Measurements from ENCODE around the gene ART4. TPM values are rescaled to one million over a fixed set of nuclear protein-coding genes. Genes with fewer than 3 reads are reported as not detected.

Gene ART4, protein sequence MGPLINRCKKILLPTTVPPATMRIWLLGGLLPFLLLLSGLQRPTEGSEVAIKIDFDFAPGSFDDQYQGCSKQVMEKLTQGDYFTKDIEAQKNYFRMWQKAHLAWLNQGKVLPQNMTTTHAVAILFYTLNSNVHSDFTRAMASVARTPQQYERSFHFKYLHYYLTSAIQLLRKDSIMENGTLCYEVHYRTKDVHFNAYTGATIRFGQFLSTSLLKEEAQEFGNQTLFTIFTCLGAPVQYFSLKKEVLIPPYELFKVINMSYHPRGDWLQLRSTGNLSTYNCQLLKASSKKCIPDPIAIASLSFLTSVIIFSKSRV
- not detected for polyA plus RNA-seq

DNA sequence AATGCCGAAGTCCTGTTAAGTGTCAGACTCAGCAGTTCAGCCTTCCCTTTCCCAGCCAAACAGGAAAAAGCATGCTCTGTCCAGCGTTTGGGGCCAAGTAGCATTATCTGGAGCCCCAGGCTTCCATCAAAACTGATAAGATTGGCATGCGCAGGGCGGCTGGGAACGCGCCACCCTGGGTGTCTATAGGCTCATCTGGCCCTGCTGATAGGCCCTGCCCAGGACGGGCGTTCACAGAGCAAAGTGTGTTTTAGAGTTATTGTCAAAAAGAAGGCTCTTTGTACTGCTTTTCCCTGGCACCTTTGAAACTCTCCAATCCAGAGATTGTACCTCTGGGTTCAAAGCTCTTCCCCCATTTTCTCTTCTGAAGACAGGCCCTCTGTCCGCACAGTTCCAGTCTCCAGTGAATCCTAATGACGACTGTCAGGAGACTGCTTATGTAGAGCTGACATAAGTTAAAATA is at the start of gene ART4:
TSS of gene ART4 (minus strand) at position 102 of the 463 bp plus-strand sequence. CDS start 413 bp downstream, outside the sequence.
- Mint-ChIP-seq H3K36me3 (no peaks in the 10 kb centered on the region), H3K4me1 (no peaks in the 10 kb centered on the region), H3K27ac (no peak within 1 kb of the TSS), H3K9me3 (no peaks in the 10 kb centered on the region), H3K4me3 (no peak within 1 kb of the TSS), H3K27me3 (ENCODE audit: low read depth in 3 of 3) (peaks cover 2 to 8% (median 4%) of the 10 kb centered on the region in 3 donors)
- no peak for DNase-seq

DNA sequence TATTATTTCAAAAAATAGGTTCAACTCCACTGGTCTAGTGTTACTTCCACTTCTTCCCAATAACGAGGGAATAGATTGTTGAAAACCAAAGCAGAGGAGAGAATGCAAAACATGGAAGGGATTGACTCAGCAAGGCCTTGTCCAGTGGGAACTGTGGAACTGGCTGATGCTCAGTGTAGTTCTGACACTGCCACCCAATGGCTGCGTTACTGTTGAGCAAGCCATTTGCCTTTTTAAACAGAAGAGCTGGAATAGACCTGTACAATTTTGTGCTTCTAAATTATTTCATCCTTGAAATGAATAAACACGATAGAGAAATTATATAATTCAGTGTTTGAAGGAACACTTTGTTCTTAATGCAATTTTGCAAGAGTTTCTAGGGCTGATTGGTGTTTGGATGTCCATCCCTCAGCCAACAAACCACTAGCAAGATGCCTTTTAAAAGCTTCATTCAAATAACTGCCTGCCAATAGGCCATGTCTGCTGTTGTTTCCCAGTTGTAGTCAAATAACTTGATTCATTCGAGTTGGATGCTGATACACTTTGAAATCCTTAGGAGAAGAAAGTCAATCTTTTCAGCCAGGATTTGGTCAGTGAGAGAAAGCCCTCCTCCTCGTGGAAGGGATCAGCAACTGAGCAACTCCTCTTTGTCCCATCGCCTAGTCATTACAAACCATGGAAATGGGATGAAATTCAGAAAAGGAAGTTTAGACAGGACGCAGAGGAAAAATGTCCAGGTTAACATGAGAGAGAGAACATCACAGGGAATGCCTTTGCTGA is 49.6 kb upstream of the ART4 start:
- no peak for DNase-seq
- Mint-ChIP-seq H3K36me3 (no peaks in the 10 kb centered on the region), H3K27ac (no peak overlapping the region), H3K9me3 (no peaks in the 10 kb centered on the region), H3K4me1 (no peaks in the 10 kb centered on the region), H3K27me3 (ENCODE audit: low read depth in 3 of 3) (peaks cover 0 to 15% (median 2%) of the 10 kb centered on the region in 3 donors), H3K4me3 (no peak overlapping the region)

DNA sequence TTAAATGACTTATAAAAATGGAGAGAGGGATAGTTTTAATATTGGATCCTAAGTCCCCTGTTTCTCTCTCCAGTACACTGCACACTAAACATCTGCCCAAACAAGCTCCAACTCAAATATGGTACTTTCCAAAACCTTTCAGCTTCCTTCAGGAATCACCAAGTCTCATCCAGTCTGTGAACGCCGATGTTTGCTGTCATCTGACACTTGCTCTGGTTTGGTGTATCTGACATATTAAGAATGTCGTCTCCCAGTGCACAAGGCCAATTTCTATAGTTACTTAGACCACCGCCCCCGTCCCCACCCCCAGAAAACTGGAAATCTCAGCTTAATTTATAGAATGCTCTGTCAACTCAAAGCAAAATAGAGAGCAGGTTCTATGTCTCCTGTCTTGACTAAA is 47.4 kb upstream of the ART4 start:
- Mint-ChIP-seq H3K4me3 (no peak overlapping the region), H3K27ac (no peak overlapping the region), H3K36me3 (no peaks in the 10 kb centered on the region), H3K4me1 (peaks cover 11% of the 10 kb centered on the region in 2 donors), H3K27me3 (ENCODE audit: low read depth in 3 of 3) (peaks cover 4 to 30% (median 10%) of the 10 kb centered on the region in 3 donors), H3K9me3 (no peaks in the 10 kb centered on the region)
- no peak for DNase-seq

DNA sequence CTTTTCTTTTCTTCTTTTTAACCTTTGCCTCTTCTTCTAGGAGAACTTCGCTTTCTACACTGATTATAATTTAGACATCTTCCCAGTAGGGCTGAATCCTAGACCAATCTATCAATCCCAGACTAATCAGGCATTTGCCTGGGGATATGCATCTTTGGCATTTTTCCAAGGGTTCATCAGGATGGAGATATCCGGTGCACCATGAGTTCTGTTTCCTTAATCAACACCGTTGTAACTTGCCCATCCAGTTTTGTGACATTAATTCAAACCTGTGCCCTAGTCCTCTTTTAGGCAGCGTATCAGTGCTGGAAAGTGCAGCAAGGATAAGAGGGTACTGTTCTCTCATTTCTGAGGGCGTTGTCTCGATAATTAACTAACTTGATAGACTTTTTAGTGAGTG is 42.9 kb upstream of the ART4 start:
- DNase-seq: no peak
- H3K9me3 Mint-ChIP-seq: no peaks in the 10 kb centered on the region
- H3K27ac Mint-ChIP-seq: no peak overlapping the region
- H3K4me3 Mint-ChIP-seq: peak overlapping the region in 1 of 5 donors; percentile 5
- H3K4me1 Mint-ChIP-seq: peaks cover 24 to 29% of the 10 kb centered on the region in 2 donors
- H3K27me3 Mint-ChIP-seq (ENCODE audit: low read depth in 3 of 3): peaks cover 6 to 39% (median 17%) of the 10 kb centered on the region in 3 donors
- H3K36me3 Mint-ChIP-seq: no peaks in the 10 kb centered on the region

DNA sequence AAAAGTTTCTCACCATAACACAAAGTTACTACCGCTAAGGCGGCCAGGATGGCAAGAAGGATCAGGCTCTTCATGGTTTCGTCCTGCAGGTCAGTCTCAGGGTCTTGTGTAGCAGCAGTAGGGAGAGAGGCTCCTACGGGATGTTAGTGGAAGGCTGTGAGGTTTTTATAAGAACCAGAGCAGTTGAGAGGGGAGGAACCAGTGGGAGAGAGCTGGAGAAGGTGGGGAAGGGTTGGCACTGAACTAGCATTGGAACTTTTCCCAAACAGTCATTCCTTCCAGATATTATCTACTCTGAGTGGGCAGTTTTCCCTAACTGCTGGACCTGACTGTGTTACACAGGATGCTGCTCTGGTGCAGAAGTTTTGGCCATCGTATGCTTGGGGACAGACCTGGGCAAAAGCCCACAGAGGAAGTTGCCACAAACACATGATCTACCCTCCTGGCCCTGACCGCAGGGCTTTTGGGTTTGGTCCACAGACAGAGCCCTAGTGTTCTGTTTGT is 42.4 kb upstream of the ART4 start, which contains the start of gene MGP:
TSS of gene MGP (minus strand) at position 137 of the 504 bp plus-strand sequence. CDS start at position 74, 63 bp downstream.
- H3K27me3 Mint-ChIP-seq (ENCODE audit: low read depth in 3 of 3): peaks cover 6 to 39% (median 17%) of the 10 kb centered on the region in 3 donors
- H3K4me3 Mint-ChIP-seq: peak within 1 kb of the TSS; percentile 51 to 72 (median 59)
- H3K27ac Mint-ChIP-seq: peak within 1 kb of the TSS in 2 of 6 donors; percentile 52 to 53
- peaks cover 27 to 32% of the 10 kb centered on the region in 2 donors for H3K4me1 Mint-ChIP-seq
- no peaks in the 10 kb centered on the region for H3K9me3 Mint-ChIP-seq
- H3K36me3 Mint-ChIP-seq: no peaks in the 10 kb centered on the region
- peak; percentile 8 to 21 (median 13) for DNase-seq

DNA sequence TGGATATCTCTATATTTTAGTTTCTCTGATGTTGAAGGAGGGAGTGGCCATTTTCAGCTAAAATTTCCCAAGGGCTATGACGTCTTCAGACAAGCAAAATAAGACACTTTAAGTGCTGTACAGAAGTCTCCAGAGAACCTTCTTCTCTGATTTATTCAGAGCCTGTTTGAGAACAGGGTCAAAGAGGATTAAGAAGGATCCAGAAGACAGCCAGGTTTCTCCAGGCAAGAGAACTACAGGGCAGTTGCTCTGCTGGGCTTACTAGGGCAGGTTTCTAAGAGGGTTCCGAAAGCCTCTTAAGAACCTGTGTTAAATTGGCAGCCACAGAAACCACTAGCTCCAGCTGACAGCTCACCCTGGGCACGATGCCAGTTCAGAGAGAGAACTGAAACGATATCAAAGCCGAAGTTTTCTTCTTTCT is 41.1 kb upstream of the ART4 start:
- H3K27ac Mint-ChIP-seq: peak overlapping the region in 3 of 6 donors; percentile 52 to 67 (median 53)
- H3K4me1 Mint-ChIP-seq: peaks cover 27 to 34% of the 10 kb centered on the region in 2 donors
- no peaks in the 10 kb centered on the region for H3K36me3 Mint-ChIP-seq
- peaks cover 6 to 35% (median 17%) of the 10 kb centered on the region in 3 donors for H3K27me3 Mint-ChIP-seq (ENCODE audit: low read depth in 3 of 3)
- no peaks in the 10 kb centered on the region for H3K9me3 Mint-ChIP-seq
- DNase-seq: peak; percentile 73 to 84 (median 76)
- H3K4me3 Mint-ChIP-seq: peak overlapping the region; percentile 51 to 72 (median 59)

DNA sequence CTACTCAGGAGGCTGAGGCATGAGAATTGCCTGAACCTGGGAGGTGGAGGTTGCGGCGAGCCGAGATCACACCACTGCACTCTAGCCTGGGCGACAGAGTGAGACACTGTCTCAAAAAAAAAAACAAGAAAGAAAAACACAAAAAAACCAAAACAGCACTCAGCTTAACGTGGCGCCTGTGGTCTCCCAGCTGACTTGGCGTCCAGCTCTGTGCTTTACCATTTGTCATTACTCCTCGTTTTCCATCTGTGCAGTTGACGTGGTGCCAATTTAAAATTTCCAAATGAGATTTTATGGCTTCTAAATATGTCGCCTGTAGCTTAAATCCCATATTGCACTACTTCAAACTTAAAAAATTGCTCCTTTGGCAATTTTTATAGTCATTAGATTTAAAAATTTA is 40.4 kb upstream of the ART4 start:
- Mint-ChIP-seq H3K9me3 (no peaks in the 10 kb centered on the region), H3K36me3 (no peaks in the 10 kb centered on the region), H3K27me3 (ENCODE audit: low read depth in 3 of 3) (peaks cover 6 to 28% (median 17%) of the 10 kb centered on the region in 3 donors), H3K4me3 (no peak overlapping the region), H3K4me1 (peaks cover 27 to 34% of the 10 kb centered on the region in 2 donors), H3K27ac (no peak overlapping the region)
- DNase-seq: no peak

DNA sequence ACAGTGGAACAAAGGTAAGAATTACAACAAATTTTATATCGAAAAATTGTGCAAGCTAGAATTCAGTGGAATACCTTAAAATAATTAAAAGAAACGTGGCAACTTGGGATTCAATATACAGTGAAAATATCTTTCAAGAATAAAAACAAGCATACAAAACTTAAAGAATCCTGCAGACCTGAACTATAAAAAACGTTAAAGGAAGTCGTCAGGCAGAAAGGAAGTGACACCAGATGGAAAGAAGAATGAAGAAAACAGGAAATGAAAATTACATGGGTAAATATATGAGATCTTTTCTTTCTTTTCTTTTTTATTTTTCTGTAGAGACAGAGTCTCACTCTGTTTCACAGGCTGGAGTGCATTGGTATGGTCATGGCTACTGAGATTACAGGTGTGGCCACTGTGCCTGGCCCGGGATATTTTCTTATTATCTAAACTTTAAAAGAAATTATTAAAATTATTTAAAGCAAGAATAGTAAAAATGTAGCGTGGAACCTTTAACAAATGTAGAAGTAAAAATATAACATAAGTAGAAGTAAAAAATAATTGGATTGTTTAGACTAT is 37.6 kb upstream of the ART4 start:
- H3K9me3 Mint-ChIP-seq: no peaks in the 10 kb centered on the region
- H3K27me3 Mint-ChIP-seq (ENCODE audit: low read depth in 3 of 3): peaks cover 4 to 12% (median 7%) of the 10 kb centered on the region in 3 donors
- no peak for DNase-seq
- no peak overlapping the region for H3K4me3 Mint-ChIP-seq
- no peak overlapping the region for H3K27ac Mint-ChIP-seq
- no peaks in the 10 kb centered on the region for H3K36me3 Mint-ChIP-seq
- peaks cover 19 to 26% of the 10 kb centered on the region in 2 donors for H3K4me1 Mint-ChIP-seq

DNA sequence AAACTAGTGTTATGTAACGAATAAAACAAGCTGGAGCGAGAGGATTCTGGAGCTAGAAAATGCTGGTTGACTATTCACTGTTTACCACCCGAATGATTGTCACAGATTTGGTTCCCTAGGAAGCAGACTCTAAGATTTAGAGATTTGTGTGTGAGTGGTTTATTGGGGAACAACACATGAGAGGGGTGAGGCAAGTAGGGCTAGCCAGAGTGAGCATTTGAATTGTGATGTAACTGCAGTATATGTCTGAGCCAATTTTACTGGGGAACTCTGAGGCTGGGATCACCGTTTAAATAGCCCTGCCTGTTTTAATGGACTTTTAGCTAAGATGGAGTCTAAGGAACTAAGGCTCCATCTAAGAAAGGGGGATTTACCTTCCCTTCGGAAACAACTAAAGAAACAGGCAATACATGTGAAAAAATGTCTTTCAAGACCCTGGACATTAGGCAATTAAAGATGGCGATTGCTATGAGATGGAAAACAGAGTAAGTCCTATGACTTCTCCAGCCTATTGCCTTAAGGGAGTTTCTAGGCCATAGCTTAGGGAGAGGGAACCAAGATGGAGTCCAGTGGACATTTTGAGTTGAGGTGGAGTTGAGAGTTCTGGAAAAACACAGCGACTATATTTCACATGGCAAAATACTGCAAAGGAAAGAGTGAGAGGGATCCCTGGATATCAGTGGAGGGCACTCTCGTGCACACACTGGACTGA is 36.1 kb upstream of the ART4 start:
- no peak overlapping the region for H3K4me3 Mint-ChIP-seq
- H3K36me3 Mint-ChIP-seq: no peaks in the 10 kb centered on the region
- DNase-seq: no peak
- H3K9me3 Mint-ChIP-seq: no peaks in the 10 kb centered on the region
- peaks cover 6 to 10% of the 10 kb centered on the region in 2 donors for H3K4me1 Mint-ChIP-seq
- H3K27ac Mint-ChIP-seq: no peak overlapping the region
- H3K27me3 Mint-ChIP-seq (ENCODE audit: low read depth in 3 of 3): peaks cover 0 to 1% (median 0%) of the 10 kb centered on the region in 3 donors

DNA sequence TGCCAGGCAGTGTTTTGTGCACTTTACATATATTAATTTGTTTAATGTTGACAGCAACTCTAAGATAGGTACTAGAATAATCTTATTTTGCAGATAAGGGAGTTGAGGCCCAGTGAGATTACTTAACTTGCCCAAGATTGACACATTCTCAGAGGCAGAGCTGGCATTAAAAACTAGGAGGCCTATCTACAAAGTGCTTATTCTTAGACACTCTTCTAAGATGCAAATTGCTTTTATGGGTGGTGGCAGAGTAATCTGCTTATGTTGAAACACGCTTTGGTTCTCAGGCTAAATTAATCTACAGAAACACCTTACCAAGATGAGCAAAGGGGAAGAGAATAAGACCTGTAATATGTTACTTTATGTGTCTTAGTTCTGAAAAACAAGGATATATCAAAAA is 35.2 kb upstream of the ART4 start:
- H3K4me3 Mint-ChIP-seq: no peak overlapping the region
- peaks cover 4 to 6% of the 10 kb centered on the region in 2 donors for H3K4me1 Mint-ChIP-seq
- H3K36me3 Mint-ChIP-seq: no peaks in the 10 kb centered on the region
- DNase-seq: no peak
- no peak overlapping the region for H3K27ac Mint-ChIP-seq
- no peaks in the 10 kb centered on the region for H3K9me3 Mint-ChIP-seq
- no peaks in the 10 kb centered on the region for H3K27me3 Mint-ChIP-seq (ENCODE audit: low read depth in 3 of 3)

DNA sequence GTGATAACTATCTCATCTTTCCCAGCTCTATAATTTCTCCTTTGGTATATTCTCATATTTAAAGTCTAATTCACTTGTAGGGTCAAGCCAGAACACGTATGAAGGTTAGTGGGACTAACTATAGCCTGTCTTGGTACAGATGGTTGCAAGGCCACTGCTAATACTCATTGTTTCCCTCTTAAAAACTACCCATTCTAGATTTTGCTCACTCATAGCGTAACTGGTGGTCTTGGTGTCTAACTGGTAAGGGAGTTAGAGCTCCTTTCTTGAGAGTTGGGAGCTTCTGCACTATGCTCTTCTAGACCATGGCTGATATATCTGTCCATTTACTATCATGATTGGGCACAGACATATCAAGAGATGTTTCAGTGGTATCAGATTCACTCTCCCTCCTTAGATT is 33.5 kb upstream of the ART4 start:
- Mint-ChIP-seq H3K4me1 (peaks cover 4 to 6% of the 10 kb centered on the region in 2 donors), H3K27ac (no peak overlapping the region), H3K4me3 (no peak overlapping the region), H3K27me3 (ENCODE audit: low read depth in 3 of 3) (no peaks in the 10 kb centered on the region), H3K9me3 (no peaks in the 10 kb centered on the region), H3K36me3 (no peaks in the 10 kb centered on the region)
- DNase-seq: no peak

DNA sequence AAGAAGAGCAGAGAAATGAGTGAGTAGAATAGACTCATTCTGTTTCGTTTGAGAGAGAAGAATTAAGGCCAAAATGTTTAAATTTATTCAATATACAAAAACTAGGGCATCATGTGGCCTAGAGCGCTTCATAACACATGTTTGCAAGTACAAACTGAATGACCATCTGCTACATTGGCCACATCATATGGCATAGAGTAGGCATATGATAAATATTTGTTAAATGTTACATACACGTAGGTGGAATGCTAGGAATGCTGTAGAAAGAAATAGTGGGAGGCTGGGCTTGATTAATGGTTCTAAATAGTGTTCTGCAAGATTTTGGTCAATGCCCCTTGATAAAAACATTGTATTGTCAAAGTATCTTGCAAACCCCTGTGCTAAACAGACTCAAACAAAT is 31.6 kb upstream of the ART4 start:
- Mint-ChIP-seq H3K36me3 (no peaks in the 10 kb centered on the region), H3K4me3 (no peak overlapping the region), H3K27ac (no peak overlapping the region), H3K27me3 (ENCODE audit: low read depth in 3 of 3) (peaks cover 3 to 4% (median 4%) of the 10 kb centered on the region in 3 donors), H3K9me3 (no peaks in the 10 kb centered on the region), H3K4me1 (no peaks in the 10 kb centered on the region)
- no peak for DNase-seq

Data from immature natural killer cell (primary cell).